ENCODE data around the gene MOGAT2. TPM values are rescaled to one million over a fixed set of nuclear protein-coding genes. Genes with fewer than 3 reads are reported as not detected.

Gene MOGAT2
- total and polyA plus RNA-seq, 2 of the 13 experiments (the other 11 are each of a cell fraction or from before 2014, with no cell fraction given): 27.2 to 27.8 TPM

DNA sequence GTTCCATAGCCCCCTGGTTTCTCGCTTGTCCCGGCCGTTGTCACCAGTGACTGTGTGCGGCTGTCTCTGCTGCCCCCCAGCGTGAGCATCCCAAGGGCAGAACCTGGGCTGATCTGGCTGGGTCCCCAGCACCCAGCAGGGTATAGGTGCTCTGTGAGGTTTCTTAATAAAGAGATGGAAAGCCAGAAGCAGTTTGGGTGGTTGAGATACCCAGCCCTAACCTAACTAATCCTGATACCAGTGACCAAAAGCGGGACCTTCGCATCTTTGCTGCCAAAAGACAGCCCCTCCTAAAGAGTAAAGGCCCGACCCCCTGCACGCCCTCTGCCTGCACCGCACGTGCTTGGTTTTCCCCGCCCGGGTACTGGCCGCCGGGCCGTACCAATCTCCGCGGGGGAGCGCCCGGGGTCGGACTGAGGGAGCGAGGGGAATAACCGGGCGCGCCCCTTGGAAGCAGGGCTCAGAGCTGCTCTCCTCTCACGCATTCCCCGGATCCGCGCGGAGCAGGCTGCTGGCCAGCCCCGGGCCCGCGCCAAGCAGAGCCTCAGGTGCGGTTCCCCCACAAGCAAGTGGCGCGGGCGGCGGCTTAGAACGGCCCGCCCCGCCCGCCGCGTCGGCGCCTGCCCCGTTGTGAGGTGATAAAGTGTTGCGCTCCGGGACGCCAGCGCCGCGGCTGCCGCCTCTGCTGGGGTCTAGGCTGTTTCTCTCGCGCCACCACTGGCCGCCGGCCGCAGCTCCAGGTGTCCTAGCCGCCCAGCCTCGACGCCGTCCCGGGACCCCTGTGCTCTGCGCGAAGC is 50.7 kb downstream of the MOGAT2 start, which contains the start of gene DGAT2 (continued):
- TF ChIP-seq, protein P1, sequence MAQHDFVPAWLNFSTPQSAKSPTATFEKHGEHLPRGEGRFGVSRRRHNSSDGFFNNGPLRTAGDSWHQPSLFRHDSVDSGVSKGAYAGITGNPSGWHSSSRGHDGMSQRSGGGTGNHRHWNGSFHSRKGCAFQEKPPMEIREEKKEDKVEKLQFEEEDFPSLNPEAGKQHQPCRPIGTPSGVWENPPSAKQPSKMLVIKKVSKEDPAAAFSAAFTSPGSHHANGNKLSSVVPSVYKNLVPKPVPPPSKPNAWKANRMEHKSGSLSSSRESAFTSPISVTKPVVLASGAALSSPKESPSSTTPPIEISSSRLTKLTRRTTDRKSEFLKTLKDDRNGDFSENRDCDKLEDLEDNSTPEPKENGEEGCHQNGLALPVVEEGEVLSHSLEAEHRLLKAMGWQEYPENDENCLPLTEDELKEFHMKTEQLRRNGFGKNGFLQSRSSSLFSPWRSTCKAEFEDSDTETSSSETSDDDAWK (CRISPR knock-in tag; IDR thresholded peaks at IDR 0.05): no peak
- no peak for TF ChIP-seq ZFP62 (CRISPR knock-in tag; IDR thresholded peaks at IDR 0.05)
- no peak for TF ChIP-seq DNMT3B (CRISPR knock-in tag; conservative IDR thresholded peaks at IDR 0.05)
- TF ChIP-seq, protein P2, sequence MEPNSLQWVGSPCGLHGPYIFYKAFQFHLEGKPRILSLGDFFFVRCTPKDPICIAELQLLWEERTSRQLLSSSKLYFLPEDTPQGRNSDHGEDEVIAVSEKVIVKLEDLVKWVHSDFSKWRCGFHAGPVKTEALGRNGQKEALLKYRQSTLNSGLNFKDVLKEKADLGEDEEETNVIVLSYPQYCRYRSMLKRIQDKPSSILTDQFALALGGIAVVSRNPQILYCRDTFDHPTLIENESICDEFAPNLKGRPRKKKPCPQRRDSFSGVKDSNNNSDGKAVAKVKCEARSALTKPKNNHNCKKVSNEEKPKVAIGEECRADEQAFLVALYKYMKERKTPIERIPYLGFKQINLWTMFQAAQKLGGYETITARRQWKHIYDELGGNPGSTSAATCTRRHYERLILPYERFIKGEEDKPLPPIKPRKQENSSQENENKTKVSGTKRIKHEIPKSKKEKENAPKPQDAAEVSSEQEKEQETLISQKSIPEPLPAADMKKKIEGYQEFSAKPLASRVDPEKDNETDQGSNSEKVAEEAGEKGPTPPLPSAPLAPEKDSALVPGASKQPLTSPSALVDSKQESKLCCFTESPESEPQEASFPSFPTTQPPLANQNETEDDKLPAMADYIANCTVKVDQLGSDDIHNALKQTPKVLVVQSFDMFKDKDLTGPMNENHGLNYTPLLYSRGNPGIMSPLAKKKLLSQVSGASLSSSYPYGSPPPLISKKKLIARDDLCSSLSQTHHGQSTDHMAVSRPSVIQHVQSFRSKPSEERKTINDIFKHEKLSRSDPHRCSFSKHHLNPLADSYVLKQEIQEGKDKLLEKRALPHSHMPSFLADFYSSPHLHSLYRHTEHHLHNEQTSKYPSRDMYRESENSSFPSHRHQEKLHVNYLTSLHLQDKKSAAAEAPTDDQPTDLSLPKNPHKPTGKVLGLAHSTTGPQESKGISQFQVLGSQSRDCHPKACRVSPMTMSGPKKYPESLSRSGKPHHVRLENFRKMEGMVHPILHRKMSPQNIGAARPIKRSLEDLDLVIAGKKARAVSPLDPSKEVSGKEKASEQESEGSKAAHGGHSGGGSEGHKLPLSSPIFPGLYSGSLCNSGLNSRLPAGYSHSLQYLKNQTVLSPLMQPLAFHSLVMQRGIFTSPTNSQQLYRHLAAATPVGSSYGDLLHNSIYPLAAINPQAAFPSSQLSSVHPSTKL (CRISPR knock-in tag; IDR thresholded peaks at IDR 0.05): no peak; the same call in 1 of the 2 replicates
- TF ChIP-seq, protein P3, sequence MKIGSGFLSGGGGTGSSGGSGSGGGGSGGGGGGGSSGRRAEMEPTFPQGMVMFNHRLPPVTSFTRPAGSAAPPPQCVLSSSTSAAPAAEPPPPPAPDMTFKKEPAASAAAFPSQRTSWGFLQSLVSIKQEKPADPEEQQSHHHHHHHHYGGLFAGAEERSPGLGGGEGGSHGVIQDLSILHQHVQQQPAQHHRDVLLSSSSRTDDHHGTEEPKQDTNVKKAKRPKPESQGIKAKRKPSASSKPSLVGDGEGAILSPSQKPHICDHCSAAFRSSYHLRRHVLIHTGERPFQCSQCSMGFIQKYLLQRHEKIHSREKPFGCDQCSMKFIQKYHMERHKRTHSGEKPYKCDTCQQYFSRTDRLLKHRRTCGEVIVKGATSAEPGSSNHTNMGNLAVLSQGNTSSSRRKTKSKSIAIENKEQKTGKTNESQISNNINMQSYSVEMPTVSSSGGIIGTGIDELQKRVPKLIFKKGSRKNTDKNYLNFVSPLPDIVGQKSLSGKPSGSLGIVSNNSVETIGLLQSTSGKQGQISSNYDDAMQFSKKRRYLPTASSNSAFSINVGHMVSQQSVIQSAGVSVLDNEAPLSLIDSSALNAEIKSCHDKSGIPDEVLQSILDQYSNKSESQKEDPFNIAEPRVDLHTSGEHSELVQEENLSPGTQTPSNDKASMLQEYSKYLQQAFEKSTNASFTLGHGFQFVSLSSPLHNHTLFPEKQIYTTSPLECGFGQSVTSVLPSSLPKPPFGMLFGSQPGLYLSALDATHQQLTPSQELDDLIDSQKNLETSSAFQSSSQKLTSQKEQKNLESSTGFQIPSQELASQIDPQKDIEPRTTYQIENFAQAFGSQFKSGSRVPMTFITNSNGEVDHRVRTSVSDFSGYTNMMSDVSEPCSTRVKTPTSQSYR (CRISPR knock-in tag; IDR thresholded peaks at IDR 0.05; ENCODE audit: borderline replicate concordance): no peak
- TF ChIP-seq GABPB1 (CRISPR knock-in tag; IDR thresholded peaks at IDR 0.05): peak; percentile 76; the same call in 1 of the 2 replicates
- TF ChIP-seq CHCHD3 (CRISPR knock-in tag; IDR thresholded peaks at IDR 0.05): no peak
- TF ChIP-seq TP53 (CRISPR knock-in tag; conservative IDR thresholded peaks at IDR 0.05): peak; percentile 17; the same call in 1 of the 2 replicates
- TF ChIP-seq ZNF207 (IDR thresholded peaks at IDR 0.05; ENCODE audit: borderline replicate concordance): no peak
- TF ChIP-seq ZNF431 (CRISPR knock-in tag; IDR thresholded peaks at IDR 0.05; ENCODE audit: borderline replicate concordance, low read depth): no peak; the same call in 1 of the 2 replicates
- TF ChIP-seq BORCS8-MEF2B (CRISPR knock-in tag; IDR thresholded peaks at IDR 0.05): peak; percentile 88; the same call in 1 of the 2 replicates
- TF ChIP-seq POLR2AphosphoS5 (IDR thresholded peaks at IDR 0.05; ENCODE audit: low read depth, low read length): peak; percentile 64
- TF ChIP-seq, protein P4, sequence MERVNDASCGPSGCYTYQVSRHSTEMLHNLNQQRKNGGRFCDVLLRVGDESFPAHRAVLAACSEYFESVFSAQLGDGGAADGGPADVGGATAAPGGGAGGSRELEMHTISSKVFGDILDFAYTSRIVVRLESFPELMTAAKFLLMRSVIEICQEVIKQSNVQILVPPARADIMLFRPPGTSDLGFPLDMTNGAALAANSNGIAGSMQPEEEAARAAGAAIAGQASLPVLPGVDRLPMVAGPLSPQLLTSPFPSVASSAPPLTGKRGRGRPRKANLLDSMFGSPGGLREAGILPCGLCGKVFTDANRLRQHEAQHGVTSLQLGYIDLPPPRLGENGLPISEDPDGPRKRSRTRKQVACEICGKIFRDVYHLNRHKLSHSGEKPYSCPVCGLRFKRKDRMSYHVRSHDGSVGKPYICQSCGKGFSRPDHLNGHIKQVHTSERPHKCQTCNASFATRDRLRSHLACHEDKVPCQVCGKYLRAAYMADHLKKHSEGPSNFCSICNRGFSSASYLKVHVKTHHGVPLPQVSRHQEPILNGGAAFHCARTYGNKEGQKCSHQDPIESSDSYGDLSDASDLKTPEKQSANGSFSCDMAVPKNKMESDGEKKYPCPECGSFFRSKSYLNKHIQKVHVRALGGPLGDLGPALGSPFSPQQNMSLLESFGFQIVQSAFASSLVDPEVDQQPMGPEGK (CRISPR knock-in tag; IDR thresholded peaks at IDR 0.05): peak; percentile 25
- no peak for TF ChIP-seq SMC3 (IDR thresholded peaks at IDR 0.05; ENCODE audit: low read length)
- TF ChIP-seq ZKSCAN8 (CRISPR knock-in tag; IDR thresholded peaks at IDR 0.05; ENCODE audit: borderline replicate concordance): no peak
- TF ChIP-seq XRCC5 (optimal IDR thresholded peaks at IDR 0.05; ENCODE audit: low read length): peak; percentile 56
- peak; percentile 84; the same call in 1 of the 2 replicates for TF ChIP-seq ZMAT3 (CRISPR knock-in tag; conservative IDR thresholded peaks at IDR 0.05)
- TF ChIP-seq NKX3-1 (CRISPR knock-in tag; IDR thresholded peaks at IDR 0.05): peak; percentile 96
- TF ChIP-seq FOXK1 (CRISPR knock-in tag; IDR thresholded peaks at IDR 0.05; ENCODE audit: borderline replicate concordance, low read depth): 0 out of 2 replicates have a peak, but pooled peaks have one; percentile 31
